OCI-LY3 (cell line): Measurements from ENCODE around the gene CLEC4D.

Source experiments
- H2AFZ ChIP-seq: fragments of 200-600, 300-600 bp; shearing (Covaris generic); 2 replicates; pipeline ENCODE4 v1.6.0; 2014; ENCODE audit warnings: antibody characterized with exemption, low read depth, low read length
- H3K27ac ChIP-seq: fragments of 200-600, 300-600 bp; sonication (generic); 2 replicates; pipeline ENCODE4 v1.5.1; 2014; ENCODE audit warnings: mild to moderate bottlenecking, low read length, moderate library complexity, mixed read lengths
- H3K27me3 ChIP-seq: fragments of 200-600, 300-600 bp; sonication (generic); 2 replicates; pipeline ENCODE4 v1.6.1; 2014; ENCODE audit warnings: low read depth, low read length, mixed read lengths
- H3K36me3 ChIP-seq: fragments of 200-600, 300-600 bp; sonication (generic); replicated peaks from 2 replicates; pipeline ENCODE3; 2014; ENCODE audit warnings: low read depth, low read length, mixed read lengths
- H3K4me1 ChIP-seq: fragments of 300-600, 200-600 bp; sonication (generic); 2 replicates; pipeline ENCODE4 v1.6.1; 2014; ENCODE audit warnings: low read length, mixed read lengths
- H3K4me2 ChIP-seq: fragments of 200-600, 300-600 bp; sonication (generic); 2 replicates; pipeline ENCODE4 v1.6.1; 2014; ENCODE audit warnings: low read length, mixed read lengths
- H3K4me3 ChIP-seq: fragments of 300-600, 200-600 bp; sonication (generic); 2 replicates; pipeline ENCODE4 v1.5.1; 2014; ENCODE audit warnings: antibody characterized with exemption, mild to moderate bottlenecking, low read length, moderate library complexity
- H3K79me2 ChIP-seq: fragments of 300-600, 200-600 bp; shearing (Covaris generic); 2 replicates; pipeline ENCODE4 v1.6.1; 2014; ENCODE audit warnings: mild to moderate bottlenecking, low read length, mixed read lengths
- H3K9ac ChIP-seq: fragments of 300-600, 200-600 bp; shearing (Covaris generic); 2 replicates; pipeline ENCODE4 v1.6.0; 2014; ENCODE audit warnings: mild to moderate bottlenecking, low read length, moderate library complexity
- H3K9me3 ChIP-seq: fragments of 200-600, 300-600 bp; shearing (Covaris generic); 2 replicates; pipeline ENCODE4 v1.6.1; 2014; ENCODE audit warnings: low read length, mixed read lengths; ENCODE audit not compliant: insufficient read depth
- H4K20me1 ChIP-seq: fragments of 200-600, 300-600 bp; sonication (generic); 2 replicates; pipeline ENCODE4 v1.6.1; 2016; ENCODE audit warnings: low read length, mixed read lengths; ENCODE audit not compliant: insufficient read depth
- EZH2phosphoT487 ChIP-seq: fragments of 200-600 bp; shearing (Covaris generic); IDR thresholded peaks from 2 replicates; pipeline ENCODE4 v1.6.1; 2018; ENCODE audit warnings: antibody characterized with exemption, mixed run types, low read depth
- TF ChIP-seq, protein P1 (sequence below): fragments of 200-600, 300-600 bp; sonication (generic); IDR thresholded peaks from 2 replicates; pipeline ENCODE4 v1.5.1; 2014; ENCODE audit warnings: antibody characterized with exemption, low read length, low read depth

The CLEC4D gene

DNA sequence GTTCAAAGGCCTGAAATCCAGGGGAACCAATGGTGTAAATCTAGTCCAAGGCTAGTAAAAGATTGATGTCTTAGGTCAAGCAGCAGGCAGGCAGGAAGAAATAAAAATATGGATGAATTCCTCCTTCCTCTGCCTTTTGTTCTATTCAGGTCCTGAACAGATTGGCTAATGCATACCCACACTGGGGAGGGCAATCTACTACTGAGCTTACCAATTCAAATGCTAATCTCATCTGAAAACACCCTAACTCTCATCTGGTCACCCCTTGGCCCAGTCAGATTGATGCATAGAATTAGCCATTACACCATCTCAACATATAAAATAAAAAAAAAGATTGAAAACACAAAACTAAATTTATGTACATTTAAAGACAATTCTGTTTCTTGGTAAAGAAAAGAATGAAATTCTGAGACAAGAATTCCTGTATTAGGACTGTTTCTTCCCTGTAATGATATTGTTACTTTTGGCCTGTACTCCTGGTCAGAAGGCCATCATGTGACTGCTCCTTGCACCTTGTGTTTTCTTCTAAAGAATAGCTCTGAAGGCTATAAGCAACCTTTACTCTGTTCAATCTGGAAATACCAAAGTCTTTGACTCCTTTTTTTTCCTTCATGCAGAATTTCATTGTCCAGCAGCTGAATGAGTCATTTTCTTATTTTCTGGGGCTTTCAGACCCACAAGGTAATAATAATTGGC lies 37.6 kb upstream of the CLEC4D start:
- Histone ChIP-seq H3K4me3 (no peak overlapping the region), H3K9ac (no peak overlapping the region), H3K27ac (no peak overlapping the region), H3K4me1 (no peaks in the 10 kb centered on the region), H2AFZ (no peak overlapping the region), H3K9me3 (no peaks in the 10 kb centered on the region), H3K36me3 (no peaks in the 10 kb centered on the region), H3K27me3 (peaks cover 73% of the 10 kb centered on the region), H3K4me2 (no peak overlapping the region), H4K20me1 (no peaks in the 10 kb centered on the region), H3K79me2 (no peaks in the 10 kb centered on the region)
- TF ChIP-seq EZH2phosphoT487, result no peak
- TF ChIP-seq, protein P1, sequence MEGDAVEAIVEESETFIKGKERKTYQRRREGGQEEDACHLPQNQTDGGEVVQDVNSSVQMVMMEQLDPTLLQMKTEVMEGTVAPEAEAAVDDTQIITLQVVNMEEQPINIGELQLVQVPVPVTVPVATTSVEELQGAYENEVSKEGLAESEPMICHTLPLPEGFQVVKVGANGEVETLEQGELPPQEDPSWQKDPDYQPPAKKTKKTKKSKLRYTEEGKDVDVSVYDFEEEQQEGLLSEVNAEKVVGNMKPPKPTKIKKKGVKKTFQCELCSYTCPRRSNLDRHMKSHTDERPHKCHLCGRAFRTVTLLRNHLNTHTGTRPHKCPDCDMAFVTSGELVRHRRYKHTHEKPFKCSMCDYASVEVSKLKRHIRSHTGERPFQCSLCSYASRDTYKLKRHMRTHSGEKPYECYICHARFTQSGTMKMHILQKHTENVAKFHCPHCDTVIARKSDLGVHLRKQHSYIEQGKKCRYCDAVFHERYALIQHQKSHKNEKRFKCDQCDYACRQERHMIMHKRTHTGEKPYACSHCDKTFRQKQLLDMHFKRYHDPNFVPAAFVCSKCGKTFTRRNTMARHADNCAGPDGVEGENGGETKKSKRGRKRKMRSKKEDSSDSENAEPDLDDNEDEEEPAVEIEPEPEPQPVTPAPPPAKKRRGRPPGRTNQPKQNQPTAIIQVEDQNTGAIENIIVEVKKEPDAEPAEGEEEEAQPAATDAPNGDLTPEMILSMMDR, result no peak

DNA sequence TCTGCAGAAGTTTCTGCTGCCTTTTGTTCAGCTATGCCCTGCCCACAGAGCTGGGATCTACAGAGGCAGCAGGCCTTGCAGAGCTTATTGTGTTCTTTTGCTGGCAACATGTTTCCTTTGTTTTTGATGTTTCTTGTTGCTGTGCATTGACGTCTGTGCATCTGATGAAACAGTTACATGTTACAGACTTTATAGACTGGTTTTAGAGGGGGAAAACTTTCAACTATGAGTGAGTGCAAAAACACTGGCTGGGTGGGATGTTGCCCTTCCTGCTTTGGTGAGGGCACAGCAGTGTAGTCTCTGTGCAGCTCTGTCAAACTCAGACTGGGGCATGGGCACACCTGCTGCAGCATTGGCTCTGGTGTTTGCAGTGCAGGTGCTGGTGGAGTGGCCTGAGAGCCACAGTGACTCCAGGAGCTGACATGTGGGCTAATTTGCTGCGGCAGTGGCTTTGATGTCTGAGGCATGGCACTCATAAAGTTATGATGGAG lies 30.7 kb upstream of the CLEC4D start:
- H3K9ac ChIP-seq, result no peak overlapping the region
- H3K9me3 ChIP-seq, result no peaks in the 10 kb centered on the region
- no peak overlapping the region for H3K27ac ChIP-seq
- no peaks in the 10 kb centered on the region for H4K20me1 ChIP-seq
- H3K4me3 ChIP-seq, result no peak overlapping the region
- peaks cover 61% of the 10 kb centered on the region for H3K27me3 ChIP-seq
- no peak overlapping the region for H2AFZ ChIP-seq
- no peaks in the 10 kb centered on the region for H3K79me2 ChIP-seq
- H3K4me2 ChIP-seq, result no peak overlapping the region
- H3K36me3 ChIP-seq, result no peaks in the 10 kb centered on the region
- H3K4me1 ChIP-seq, result no peaks in the 10 kb centered on the region
- TF ChIP-seq, protein P1, result no peak
- TF ChIP-seq EZH2phosphoT487, result no peak

- H3K4me2 ChIP-seq, result no peak overlapping the region
- no peaks in the 10 kb centered on the region for H3K9me3 ChIP-seq
- no peaks in the 10 kb centered on the region for H4K20me1 ChIP-seq
- no peaks in the 10 kb centered on the region for H3K79me2 ChIP-seq
- H2AFZ ChIP-seq, result no peak overlapping the region
- H3K9ac ChIP-seq, result no peak overlapping the region
- H3K4me1 ChIP-seq, result no peaks in the 10 kb centered on the region
- H3K36me3 ChIP-seq, result no peaks in the 10 kb centered on the region
- TF ChIP-seq, protein P1, result no peak
- no peak for TF ChIP-seq EZH2phosphoT487
- peaks cover 61% of the 10 kb centered on the region for H3K27me3 ChIP-seq
- no peak overlapping the region for H3K4me3 ChIP-seq
- H3K27ac ChIP-seq, result no peak overlapping the region
Measured at GRCh38 chr12:8483079-8483478, 30.2 kb upstream of the CLEC4D start.

DNA sequence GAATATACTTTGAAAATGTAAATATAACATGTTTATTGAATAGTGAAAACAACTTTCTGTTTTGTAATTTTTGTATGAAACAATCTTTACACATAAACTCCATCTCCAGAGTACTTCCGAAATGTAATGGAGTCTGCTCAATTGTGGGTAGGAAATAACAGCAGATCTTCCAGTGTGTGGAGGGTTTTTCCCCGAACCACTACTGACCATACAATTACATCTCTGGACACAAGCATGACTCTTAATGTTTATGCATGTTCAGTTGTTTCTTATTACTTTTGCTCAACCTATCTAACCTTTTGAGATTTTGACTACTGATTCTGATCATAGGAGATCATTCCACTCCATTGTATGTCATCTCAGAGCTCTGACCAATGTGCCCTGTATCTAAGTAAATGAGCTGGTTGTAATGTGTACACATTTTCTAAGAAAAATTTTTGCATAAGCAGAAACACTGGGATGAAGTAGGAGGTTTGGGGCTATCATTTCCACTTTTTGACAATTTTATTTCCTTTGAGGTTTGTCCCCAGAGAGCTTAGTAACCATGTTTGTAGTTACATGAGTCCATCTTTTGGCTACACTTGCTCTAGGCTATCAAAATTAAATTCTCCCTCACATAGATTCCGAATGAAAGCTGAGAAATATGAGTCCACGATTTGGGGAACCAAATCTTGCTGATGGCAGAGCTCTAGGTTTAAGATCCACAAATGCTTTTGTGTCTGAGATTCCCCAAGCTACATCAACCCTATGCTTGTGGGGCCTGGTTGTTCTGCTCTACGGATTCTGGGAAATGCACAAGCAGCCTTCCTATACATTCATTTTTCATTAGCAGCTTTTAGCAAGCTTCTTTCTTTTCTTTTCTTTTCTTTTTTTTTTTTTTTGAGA lies 21.4 kb upstream of the CLEC4D start:
- Histone ChIP-seq H2AFZ (no peak overlapping the region), H3K36me3 (no peaks in the 10 kb centered on the region), H3K27me3 (peaks cover 79% of the 10 kb centered on the region), H3K4me3 (no peak overlapping the region), H4K20me1 (no peaks in the 10 kb centered on the region), H3K27ac (no peak overlapping the region), H3K4me1 (peaks cover 34% of the 10 kb centered on the region), H3K79me2 (no peaks in the 10 kb centered on the region), H3K4me2 (peak overlapping the region; percentile 65), H3K9ac (no peak overlapping the region), H3K9me3 (no peaks in the 10 kb centered on the region)
- TF ChIP-seq, protein P1, result no peak
- no peak for TF ChIP-seq EZH2phosphoT487
